ENCODE data around the gene VPS35L. TPM values are rescaled to one million over a fixed set of nuclear protein-coding genes. Genes with fewer than 3 reads are reported as not detected.

Gene VPS35L
- total and polyA plus RNA-seq, 8 donors, result 15.2 to 205 (median 29.7) TPM

GRCh38 chr16:19512297-19512696, 43.2 kb upstream of the VPS35L start:
- peaks cover 0 to 45% (median 29%) of the 10 kb centered on the region in 4 donors for H3K4me1 ChIP-seq
- peaks cover 23 to 84% (median 69%) of the 10 kb centered on the region in 4 donors for H3K36me3 ChIP-seq
- no peak for TF ChIP-seq EP300 (IDR thresholded peaks at IDR 0.05)
- intact Hi-C loops (cut with DNase I; ENCODE audit: low total_unique reads), result no loop called here
- H3K27ac ChIP-seq, result peak overlapping the region in 1 of 5 donors; percentile 68
- no peaks in the 10 kb centered on the region for H3K27me3 ChIP-seq
- H3K4me3 ChIP-seq, result no peak overlapping the region
- no peak for DNase-seq
- no peaks in the 10 kb centered on the region for H3K9me3 ChIP-seq

- peak overlapping the region in 1 of 4 donors; percentile 8 for H3K4me3 ChIP-seq
- H3K27me3 ChIP-seq, result no peaks in the 10 kb centered on the region
- intact Hi-C loops (cut with DNase I; ENCODE audit: low total_unique reads), result no loop called here
- H3K4me1 ChIP-seq, result peaks cover 0 to 55% (median 39%) of the 10 kb centered on the region in 4 donors
- peaks cover 16 to 74% (median 57%) of the 10 kb centered on the region in 4 donors for H3K36me3 ChIP-seq
- WGBS, 5 donors, result 33 to 50% (median 49%) methylated on average over 4 of the region's 4 CpGs
- H3K9me3 ChIP-seq, result no peaks in the 10 kb centered on the region
- peak in 1 of 2 donors; percentile 40 for DNase-seq
- TF ChIP-seq POLR2A (IDR thresholded peaks at IDR 0.05) (no peak), CTCF (IDR thresholded peaks at IDR 0.05) (no peak), POLR2AphosphoS5 (IDR thresholded peaks at IDR 0.05) (peak in 2 of 3 donors; percentile 47 to 77), EP300 (IDR thresholded peaks at IDR 0.05) (no peak)
- H3K27ac ChIP-seq, result peak overlapping the region in 4 of 5 donors; percentile 23 to 68 (median 42)
Observed at GRCh38 chr16:19513377-19514053, 42.0 kb upstream of the VPS35L start.

- Histone ChIP-seq H3K27me3 (no peaks in the 10 kb centered on the region), H3K4me1 (peaks cover 15 to 77% (median 60%) of the 10 kb centered on the region in 4 donors), H3K9me3 (no peaks in the 10 kb centered on the region), H3K36me3 (peaks cover 4 to 52% (median 35%) of the 10 kb centered on the region in 4 donors), H3K27ac (no peak overlapping the region), H3K4me3 (no peak overlapping the region)
- WGBS, 5 donors, result 55 to 76% (median 66%) methylated on average over 2 of the region's 2 CpGs
- intact Hi-C loops (cut with DNase I; ENCODE audit: low total_unique reads), result no loop called here
- DNase-seq, result no peak
- TF ChIP-seq EP300 (IDR thresholded peaks at IDR 0.05) (no peak), CTCF (IDR thresholded peaks at IDR 0.05) (no peak), POLR2AphosphoS5 (IDR thresholded peaks at IDR 0.05) (peak in 1 of 3 donors; percentile 2), POLR2A (IDR thresholded peaks at IDR 0.05) (no peak)
Observed at GRCh38 chr16:19515757-19516156, 39.7 kb upstream of the VPS35L start.

GRCh38 chr16:19517424-19518089, 37.9 kb upstream of the VPS35L start:
- no peak for TF ChIP-seq POLR2AphosphoS5 (IDR thresholded peaks at IDR 0.05)
- no peak for TF ChIP-seq EP300 (IDR thresholded peaks at IDR 0.05)
- TF ChIP-seq CTCF (IDR thresholded peaks at IDR 0.05), result no peak
- no peak for TF ChIP-seq POLR2A (IDR thresholded peaks at IDR 0.05)
- H3K4me1 ChIP-seq, result peaks cover 21 to 89% (median 70%) of the 10 kb centered on the region in 4 donors
- no peak overlapping the region for H3K27ac ChIP-seq
- H3K27me3 ChIP-seq, result no peaks in the 10 kb centered on the region
- no peak for DNase-seq
- H3K4me3 ChIP-seq, result no peak overlapping the region
- no peaks in the 10 kb centered on the region for H3K9me3 ChIP-seq
- WGBS, 5 donors, result 59 to 75% (median 67%) methylated on average over 8 of the region's 8 CpGs
- peaks cover 4 to 41% (median 29%) of the 10 kb centered on the region in 4 donors for H3K36me3 ChIP-seq
- intact Hi-C loops (cut with DNase I; ENCODE audit: low total_unique reads), result no loop called here

Measured in stomach (tissue), 9 donors.